OCI-LY7 (cell line): ENCODE data around the gene CFAP99. TPM values are rescaled to one million over a fixed set of nuclear protein-coding genes. Genes with fewer than 3 reads are reported as not detected.

Source experiments
- BruUV-seq: library from RNA; stranded (reverse); fragments of 400-500 nt; replicated peaks from 2 replicates; lab custom pipeline; 2021; lab: Mats Ljungman, UMichigan
- CTCF ChIA-PET: fragments of 300-600 bp; sonication (Branson Sonifier 250); formaldehyde crosslinking; loops from one replicate; lab custom pipeline; 2022; ENCODE audit warnings: antibody characterized with exemption; ENCODE audit not compliant: unreplicated experiment; lab: Charles Lee
- POLR2A ChIA-PET: fragments of 300-600 bp; sonication (Branson Sonifier 250); formaldehyde crosslinking; loops from one replicate; lab custom pipeline; 2022; ENCODE audit warnings: antibody characterized with exemption; lab: Charles Lee
- DNase-seq: peaks from one replicate; pipeline ENCODE4 v3.0.0-alpha.2; 2015; ENCODE audit warnings: low spot score
- H2AFZ ChIP-seq: fragments of 200-600 bp; sonication (generic), shearing (Covaris generic); 2 replicates; pipeline ENCODE4 v1.6.1; 2014; ENCODE audit warnings: mild to moderate bottlenecking, antibody characterized with exemption, low read length, moderate library complexity
- H3K27ac ChIP-seq: fragments of 200-600 bp; sonication (generic); 2 replicates; pipeline ENCODE4 v1.5.1; 2014; ENCODE audit warnings: mixed run types, low read depth, mild to moderate bottlenecking, moderate library complexity, low read length, inconsistent platforms; ENCODE audit not compliant: poor library complexity, severe bottlenecking
- H3K36me3 ChIP-seq: fragments of 200-600 bp; sonication (generic); 2 replicates; pipeline ENCODE4 v1.6.1; 2014; ENCODE audit warnings: mild to moderate bottlenecking, antibody characterized with exemption, low read length, moderate library complexity, mixed read lengths; ENCODE audit not compliant: insufficient read depth
- H3K4me1 ChIP-seq: fragments of 200-600 bp; sonication (generic); 2 replicates; pipeline ENCODE4 v1.5.1; 2014; ENCODE audit warnings: mild to moderate bottlenecking, low read length; ENCODE audit not compliant: insufficient read depth, poor library complexity, severe bottlenecking
- H3K4me2 ChIP-seq: fragments of 200-600 bp; sonication (generic); 2 replicates; pipeline ENCODE4 v1.6.1; 2014; ENCODE audit warnings: mild to moderate bottlenecking, low read length
- H3K4me3 ChIP-seq: fragments of 200-600 bp; sonication (generic); 2 replicates; pipeline ENCODE4 v1.5.1; 2014; ENCODE audit warnings: mild to moderate bottlenecking, low read depth, low read length; ENCODE audit not compliant: poor library complexity, severe bottlenecking
- H3K79me2 ChIP-seq: fragments of 200-600 bp; sonication (generic); 2 replicates; pipeline ENCODE4 v1.6.1; 2016; ENCODE audit warnings: low read depth, mild to moderate bottlenecking, low read length, moderate library complexity, mixed read lengths; ENCODE audit not compliant: insufficient read depth
- H3K9me2 ChIP-seq: fragments of 200-600 bp; sonication (generic); 2 replicates; pipeline ENCODE4 v1.6.1; 2016; ENCODE audit warnings: mild to moderate bottlenecking, low read length, mixed read lengths; ENCODE audit not compliant: insufficient read depth
- H3K9me3 ChIP-seq: fragments of 200-600 bp; sonication (generic); 2 replicates; pipeline ENCODE4 v1.6.1; 2014; ENCODE audit warnings: mild to moderate bottlenecking, mixed run types, low read length, mixed read lengths
- H4K20me1 ChIP-seq: fragments of 200-600 bp; sonication (generic); 2 replicates; pipeline ENCODE4 v1.6.1; 2014; ENCODE audit warnings: mild to moderate bottlenecking, antibody characterized with exemption, low read length, moderate library complexity, mixed read lengths; ENCODE audit not compliant: insufficient read depth
- CTCF ChIP-seq: fragments of 200-600 bp; sonication (generic); conservative IDR thresholded peaks from 2 replicates; pipeline ENCODE4 v1.5.1; 2014; ENCODE audit warnings: mild to moderate bottlenecking, antibody characterized with exemption, low read length, moderate library complexity, mixed read lengths
- EZH2phosphoT487 ChIP-seq: fragments of 200-600 bp; sonication (generic); IDR thresholded peaks from 2 replicates; pipeline ENCODE4 v1.6.1; 2018; ENCODE audit warnings: low read depth, borderline replicate concordance, mild to moderate bottlenecking, mixed run types, antibody characterized with exemption, low read length, moderate library complexity, mixed read lengths
- intact Hi-C: fragments of 100-400 bp; cut with micrococcal nuclease; formaldehyde crosslinking; loops from one replicate; pipeline ENCODE4 v1.10.0; 2022; ENCODE audit not compliant: unreplicated experiment
- total RNA-seq, 2 experiments: library from RNA; depleted of rRNA in 1 of 2; stranded (reverse); fragments of >200 nt in 1 of 2; shearing (Covaris generic) in 1 of 2; gene quantifications; 2 replicates each; pipeline ENCODE4 v1.2.3, GENCODE V29; 2014 to 2022

CFAP99 gene
- total RNA-seq, 2 experiments from 2014 or later = not detected

GRCh38 chr4:2432991-2433530 lies 14.3 kb downstream of the CFAP99 start:
- no peaks in the 10 kb centered on the region for H4K20me1 ChIP-seq
- DNase-seq = no peak
- H3K27ac ChIP-seq = no peak overlapping the region
- no peak overlapping the region for H3K4me2 ChIP-seq
- no peaks in the 10 kb centered on the region for H3K36me3 ChIP-seq
- CTCF ChIA-PET = no interaction called here
- intact Hi-C loops = no loop called here
- no peaks in the 10 kb centered on the region for H3K4me1 ChIP-seq
- no peak overlapping the region for H2AFZ ChIP-seq
- H3K9me3 ChIP-seq = no peaks in the 10 kb centered on the region
- no TSS peak for BruUV-seq
- H3K4me3 ChIP-seq = no peak overlapping the region
- POLR2A ChIA-PET = no interaction called here
- TF ChIP-seq CTCF (no peak), EZH2phosphoT487 (no peak)
- no peaks in the 10 kb centered on the region for H3K79me2 ChIP-seq
- no peaks in the 10 kb centered on the region for H3K9me2 ChIP-seq

- no peak for TF ChIP-seq CTCF
- no peak for TF ChIP-seq EZH2phosphoT487
- intact Hi-C loops = no loop called here
- Histone ChIP-seq H3K79me2 (no peaks in the 10 kb centered on the region), H3K4me3 (no peak overlapping the region), H3K27ac (no peak overlapping the region), H3K4me2 (no peak overlapping the region), H3K9me3 (no peaks in the 10 kb centered on the region), H2AFZ (no peak overlapping the region), H3K9me2 (no peaks in the 10 kb centered on the region), H3K36me3 (no peaks in the 10 kb centered on the region), H4K20me1 (no peaks in the 10 kb centered on the region), H3K4me1 (no peaks in the 10 kb centered on the region)
- BruUV-seq = no TSS peak
- CTCF ChIA-PET = no interaction called here
- POLR2A ChIA-PET = no interaction called here
- DNase-seq = no peak
These were observed 15.0 kb downstream of the CFAP99 start for GRCh38 chr4:2433609-2434350.

GRCh38 chr4:2434420-2434819 lies 15.7 kb downstream of the CFAP99 start:
- no peak for TF ChIP-seq CTCF
- TF ChIP-seq EZH2phosphoT487 = no peak
- H3K4me1 ChIP-seq = no peaks in the 10 kb centered on the region
- H3K79me2 ChIP-seq = no peaks in the 10 kb centered on the region
- H3K4me3 ChIP-seq = no peak overlapping the region
- no TSS peak for BruUV-seq
- H3K9me3 ChIP-seq = no peaks in the 10 kb centered on the region
- H3K9me2 ChIP-seq = no peaks in the 10 kb centered on the region
- no peaks in the 10 kb centered on the region for H3K36me3 ChIP-seq
- ChIA-PET POLR2A (no interaction called here), CTCF (no interaction called here)
- no peak for DNase-seq
- no peaks in the 10 kb centered on the region for H4K20me1 ChIP-seq
- H2AFZ ChIP-seq = no peak overlapping the region
- H3K27ac ChIP-seq = no peak overlapping the region
- no peak overlapping the region for H3K4me2 ChIP-seq
- intact Hi-C loops = no loop called here
